ENCODE data around the gene OR4F6.
"Not testable (repeated sequence)": the region's sequence is repeated elsewhere in the genome, so short reads cannot be mapped to it uniquely, and the experiment has no call there.

GRCh38 chr15:101786422-101786821 lies 16.9 kb upstream of the OR4F6 start:
- not testable (repeated sequence) for TF ChIP-seq CTCF, POLR2A (IDR thresholded peaks at IDR 0.05)
